Measurements from ENCODE around the gene C1orf21.

C1orf21 gene

GRCh38 chr1:184520336-184520735 is 133.5 kb downstream of the C1orf21 start:
- peak; percentile 81 for DNase-seq

GRCh38 chr1:184524248-184524647 is 137.4 kb downstream of the C1orf21 start:
- DNase-seq = no peak

- DNase-seq = no peak
These were observed 140.6 kb downstream of the C1orf21 start for GRCh38 chr1:184527402-184527801.

- DNase-seq = no peak
These were observed 143.4 kb downstream of the C1orf21 start for GRCh38 chr1:184530226-184530625.

- no peak for DNase-seq
These were observed 144.5 kb downstream of the C1orf21 start for GRCh38 chr1:184531296-184531695.

- DNase-seq = no peak
These were observed 145.4 kb downstream of the C1orf21 start for GRCh38 chr1:184532199-184532598.

- DNase-seq = no peak
These were observed 146.2 kb downstream of the C1orf21 start for GRCh38 chr1:184533049-184533448.

- DNase-seq = no peak
These were observed 147.1 kb downstream of the C1orf21 start for GRCh38 chr1:184533915-184534314.

GRCh38 chr1:184534690-184535089 is 147.9 kb downstream of the C1orf21 start:
- DNase-seq = no peak

GRCh38 chr1:184535191-184535970 is 148.6 kb downstream of the C1orf21 start:
- DNase-seq = no peak

GRCh38 chr1:184536246-184536985 is 149.6 kb downstream of the C1orf21 start:
- DNase-seq = no peak

- no peak for DNase-seq
These were observed 152.8 kb downstream of the C1orf21 start for GRCh38 chr1:184539580-184539979.

- no peak for DNase-seq
These were observed 154.8 kb downstream of the C1orf21 start for GRCh38 chr1:184541537-184542152.

- no peak for DNase-seq
These were observed 155.5 kb downstream of the C1orf21 start for GRCh38 chr1:184542291-184542690.

GRCh38 chr1:184545601-184546000 is 158.8 kb downstream of the C1orf21 start:
- DNase-seq = no peak

GRCh38 chr1:184552446-184552845 is 165.6 kb downstream of the C1orf21 start:
- DNase-seq = no peak

- DNase-seq = peak; percentile 17
These were observed 167.0 kb downstream of the C1orf21 start for GRCh38 chr1:184553845-184554244.

- DNase-seq = peak; percentile 83
These were observed 169.1 kb downstream of the C1orf21 start for GRCh38 chr1:184555665-184556641.

- no peak for DNase-seq
These were observed 169.8 kb downstream of the C1orf21 start for GRCh38 chr1:184556665-184557064.

- DNase-seq = no peak
These were observed 170.9 kb downstream of the C1orf21 start for GRCh38 chr1:184557423-184558347.

- no peak for DNase-seq
These were observed 171.9 kb downstream of the C1orf21 start for GRCh38 chr1:184558691-184559090.

Data from COR-L47 (cell line).